SH-SY5Y (cell line): ENCODE data around the gene INO80.

ENCODE experiments used
- GATA2 ChIP-seq: IDR thresholded peaks from 2 replicates; pipeline ENCODE4 v1.6.1; 2011; ENCODE audit warnings: mild to moderate bottlenecking, low read depth, low read length
- GATA3 ChIP-seq: IDR thresholded peaks from 2 replicates; pipeline ENCODE4 v1.6.1; 2011; ENCODE audit warnings: low read depth, mild to moderate bottlenecking, low read length, moderate library complexity

Gene INO80

GRCh38 chr15:40957041-40957555 is 159.0 kb downstream of the INO80 start:
- no peak for TF ChIP-seq GATA2
- TF ChIP-seq GATA3, result no peak

DNA sequence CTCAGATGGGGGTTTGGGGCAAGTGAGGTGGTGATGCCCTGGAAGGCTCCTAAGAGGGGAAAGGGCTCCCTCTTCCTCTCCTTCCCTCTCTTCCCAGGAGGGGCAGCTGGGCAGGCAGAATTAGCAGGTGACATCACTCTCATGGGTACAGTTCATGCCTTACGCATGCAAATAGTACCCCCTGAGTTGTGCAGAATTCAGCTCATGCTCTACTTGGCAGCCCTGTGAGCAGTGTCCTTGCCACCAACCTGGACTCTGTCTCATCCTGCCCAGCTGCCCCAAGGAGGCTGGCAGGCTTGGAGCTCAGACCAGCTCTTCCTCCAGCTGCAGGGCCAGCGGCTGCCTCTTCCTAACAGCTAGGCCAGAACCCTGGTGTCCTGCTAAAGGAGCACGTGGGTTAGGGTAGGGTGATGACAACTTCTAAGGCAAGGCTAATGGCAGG is 159.5 kb downstream of the INO80 start:
- TF ChIP-seq GATA3, result no peak
- TF ChIP-seq GATA2, result no peak

GRCh38 chr15:40955930-40956540 is 160.0 kb downstream of the INO80 start:
- TF ChIP-seq GATA3 (no peak), GATA2 (no peak)

- no peak for TF ChIP-seq GATA2
- TF ChIP-seq GATA3, result no peak
Measured at GRCh38 chr15:40955141-40955903, 160.8 kb downstream of the INO80 start.

DNA sequence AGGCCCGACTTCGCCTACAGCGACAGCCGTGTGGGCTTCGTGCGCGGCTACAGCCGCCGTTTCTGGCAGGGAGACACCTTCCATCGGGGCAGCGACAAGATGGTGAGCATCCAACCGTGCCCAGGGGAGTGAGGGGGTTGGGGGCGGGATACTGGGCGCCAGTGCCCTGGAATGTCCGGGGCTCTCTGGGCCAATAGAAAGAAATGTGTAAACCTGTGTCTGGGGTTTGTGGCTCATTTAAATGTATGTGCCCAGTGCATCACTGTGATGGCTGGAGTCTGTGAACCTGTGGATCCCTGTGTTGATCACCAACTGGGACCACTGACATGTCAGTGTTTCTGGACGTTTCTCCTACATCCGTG is 162.4 kb downstream of the INO80 start:
- no peak for TF ChIP-seq GATA2
- no peak for TF ChIP-seq GATA3

DNA sequence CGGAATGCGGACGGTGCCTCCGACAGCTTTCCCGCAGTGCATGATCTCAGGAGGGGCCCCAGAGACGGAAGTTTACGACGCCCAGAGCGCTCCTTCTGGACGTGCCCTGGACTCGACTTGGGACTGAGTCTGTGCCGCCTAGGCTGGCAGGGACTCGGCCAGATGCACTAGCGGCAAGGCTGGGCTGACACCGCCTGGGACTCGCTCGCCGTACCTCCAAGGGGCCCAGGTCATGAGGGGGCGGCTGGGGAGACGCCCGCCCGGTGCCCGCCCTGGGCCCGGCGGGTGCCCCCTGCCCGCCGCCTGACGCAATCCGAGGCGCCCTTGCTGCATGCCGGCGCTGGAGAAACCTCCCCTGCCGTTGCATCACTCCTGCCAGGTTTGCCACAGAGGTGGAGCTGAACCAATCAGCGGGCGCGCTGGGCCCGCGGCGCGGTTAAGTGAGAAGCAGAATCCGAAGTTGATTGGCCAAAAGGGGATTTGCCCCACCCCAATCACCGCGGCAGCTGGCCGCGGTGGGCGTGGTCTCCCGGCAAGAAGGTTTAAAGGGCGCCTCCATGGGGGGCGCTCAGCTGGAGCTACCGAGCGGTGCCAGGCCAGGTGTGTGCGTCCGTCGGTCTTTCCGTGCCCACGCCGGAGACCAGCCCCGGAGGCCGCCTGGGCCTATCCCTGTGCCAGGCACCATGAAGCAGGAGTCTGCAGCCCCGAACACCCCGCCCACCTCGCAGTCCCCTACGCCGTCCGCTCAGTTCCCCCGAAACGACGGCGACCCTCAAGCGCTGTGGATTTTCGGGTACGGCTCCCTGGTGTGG is 163.0 kb downstream of the INO80 start, which contains the start of gene CHAC1:
Gene CHAC1 (plus strand): TSS at position 571 of the 812 bp plus-strand sequence. CDS start 113 bp downstream, at position 684.
- TF ChIP-seq GATA3 (no peak), GATA2 (no peak)

DNA sequence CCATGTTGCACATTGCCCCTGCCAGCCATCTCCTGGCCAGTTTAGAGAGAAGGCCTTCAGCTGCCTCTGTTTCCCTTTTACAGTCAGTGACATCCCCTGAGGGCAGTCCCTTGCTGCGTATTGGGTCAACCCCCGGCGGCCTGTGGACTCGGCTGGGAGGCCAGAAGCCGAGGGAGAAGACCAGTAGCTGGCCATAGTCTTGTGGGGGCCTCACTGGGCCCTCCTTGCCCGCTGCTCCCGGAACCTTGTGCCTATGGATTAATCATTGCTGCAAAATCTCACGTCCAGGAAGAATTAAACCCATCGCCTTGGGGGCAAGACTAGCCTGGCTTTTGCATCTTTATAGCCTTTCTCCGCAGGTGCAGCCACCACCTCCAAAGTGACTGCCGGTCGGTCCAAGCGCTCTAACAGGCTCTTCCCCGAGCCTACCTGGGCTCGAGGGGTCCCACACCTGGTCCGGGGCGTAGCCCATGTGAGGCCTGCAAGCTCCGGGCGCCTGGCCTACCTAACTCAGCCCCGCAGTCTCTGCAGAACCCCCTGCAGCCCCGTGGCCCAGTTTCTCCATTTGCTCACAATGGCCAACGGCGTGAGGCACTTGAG is 163.7 kb downstream of the INO80 start:
- TF ChIP-seq GATA3 (no peak), GATA2 (no peak)

DNA sequence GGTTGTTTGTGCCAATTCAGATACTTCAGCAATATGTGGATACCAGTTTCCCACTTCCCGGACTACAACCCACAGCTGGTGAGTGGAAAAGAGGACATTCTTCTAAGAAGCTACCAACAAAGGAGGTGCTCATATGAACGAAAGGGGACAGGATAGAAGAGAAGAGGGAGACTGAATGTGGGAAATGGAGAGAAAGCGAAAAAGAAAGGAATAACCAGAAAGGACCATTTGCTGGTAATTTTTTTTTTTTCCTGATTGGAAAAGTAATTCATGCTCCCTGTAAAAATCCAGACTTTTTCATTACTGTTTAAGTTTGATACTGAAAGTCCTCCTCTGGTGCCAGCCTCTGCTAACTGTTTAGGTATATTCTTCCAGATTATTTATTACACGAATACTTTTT is 164.3 kb downstream of the INO80 start:
- no peak for TF ChIP-seq GATA2
- TF ChIP-seq GATA3, result no peak

DNA sequence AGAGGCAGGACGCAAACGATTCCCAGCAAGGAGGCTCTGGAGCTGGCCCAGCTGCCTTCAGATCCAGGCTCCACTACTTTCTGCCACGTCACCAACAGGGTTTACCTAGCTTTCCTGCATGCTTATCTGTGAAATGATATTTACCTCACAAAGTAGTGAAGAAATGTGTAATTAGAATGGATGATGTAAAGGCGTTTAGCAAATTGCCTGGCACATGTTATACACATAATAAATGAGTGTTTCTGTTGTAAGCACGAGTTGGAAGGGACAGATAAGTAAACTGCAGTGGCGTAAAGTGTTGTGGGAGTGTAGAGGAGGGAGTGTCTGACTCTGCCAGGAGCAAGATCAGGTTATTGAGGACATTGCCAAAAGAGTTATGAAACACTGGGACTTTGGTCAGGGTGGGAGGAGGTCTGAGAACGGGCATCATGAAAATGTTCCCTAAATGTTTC is 166.3 kb downstream of the INO80 start:
- no peak for TF ChIP-seq GATA2
- no peak for TF ChIP-seq GATA3

DNA sequence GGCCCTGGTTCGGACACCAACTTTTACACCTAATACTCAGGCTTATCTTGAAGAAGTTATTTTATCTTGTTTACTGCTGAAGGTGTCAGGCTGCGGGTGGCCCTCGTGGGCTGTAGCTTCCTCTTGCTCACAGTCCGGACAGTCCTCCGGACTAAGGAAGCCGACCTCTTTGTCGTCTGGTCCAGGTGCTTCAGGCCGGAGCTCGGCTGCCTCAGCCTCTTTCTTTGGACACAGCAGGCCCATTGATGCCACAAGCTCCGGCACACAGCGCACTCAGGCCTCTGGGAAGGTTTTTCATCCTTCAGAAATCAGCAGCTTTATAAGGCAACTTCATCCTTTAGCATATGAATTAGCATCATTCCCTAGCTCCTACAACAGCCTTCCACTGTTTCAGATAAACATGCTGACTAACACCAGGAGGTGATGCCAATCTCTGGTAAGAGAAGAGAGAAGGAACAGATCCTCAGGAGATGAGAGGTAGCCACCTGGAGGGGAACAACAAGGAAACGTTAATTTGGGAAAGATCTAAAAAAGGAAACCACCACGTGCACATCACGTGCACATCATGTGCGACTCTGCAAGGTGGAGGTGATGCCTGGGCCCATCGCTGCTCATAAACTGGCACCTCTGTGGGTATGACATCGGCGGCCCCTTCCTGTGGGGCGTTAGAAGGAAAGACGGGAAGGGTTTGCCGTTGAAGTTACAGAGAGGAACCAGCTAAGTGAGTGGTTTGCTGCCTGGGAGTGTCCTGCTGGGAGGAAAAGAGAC is 167.2 kb downstream of the INO80 start:
- no peak for TF ChIP-seq GATA2
- no peak for TF ChIP-seq GATA3

- TF ChIP-seq GATA2 (no peak), GATA3 (no peak)
Measured at GRCh38 chr15:40944510-40945296, 171.4 kb downstream of the INO80 start.

GRCh38 chr15:40943764-40944365 is 172.2 kb downstream of the INO80 start:
- TF ChIP-seq GATA3 (no peak), GATA2 (no peak)
